Left hindlimb (tissue), 1 donor: ENCODE measurements around the gene TJAP1.
"Not testable (repeated sequence)": the region's sequence is repeated elsewhere in the genome, so short reads cannot be mapped to it uniquely, and the experiment has no call there.

Experiments used
- DNase-seq: peaks from one replicate; pipeline ENCODE4 v3.0.0-alpha.2; 2018

The TJAP1 gene

DNA sequence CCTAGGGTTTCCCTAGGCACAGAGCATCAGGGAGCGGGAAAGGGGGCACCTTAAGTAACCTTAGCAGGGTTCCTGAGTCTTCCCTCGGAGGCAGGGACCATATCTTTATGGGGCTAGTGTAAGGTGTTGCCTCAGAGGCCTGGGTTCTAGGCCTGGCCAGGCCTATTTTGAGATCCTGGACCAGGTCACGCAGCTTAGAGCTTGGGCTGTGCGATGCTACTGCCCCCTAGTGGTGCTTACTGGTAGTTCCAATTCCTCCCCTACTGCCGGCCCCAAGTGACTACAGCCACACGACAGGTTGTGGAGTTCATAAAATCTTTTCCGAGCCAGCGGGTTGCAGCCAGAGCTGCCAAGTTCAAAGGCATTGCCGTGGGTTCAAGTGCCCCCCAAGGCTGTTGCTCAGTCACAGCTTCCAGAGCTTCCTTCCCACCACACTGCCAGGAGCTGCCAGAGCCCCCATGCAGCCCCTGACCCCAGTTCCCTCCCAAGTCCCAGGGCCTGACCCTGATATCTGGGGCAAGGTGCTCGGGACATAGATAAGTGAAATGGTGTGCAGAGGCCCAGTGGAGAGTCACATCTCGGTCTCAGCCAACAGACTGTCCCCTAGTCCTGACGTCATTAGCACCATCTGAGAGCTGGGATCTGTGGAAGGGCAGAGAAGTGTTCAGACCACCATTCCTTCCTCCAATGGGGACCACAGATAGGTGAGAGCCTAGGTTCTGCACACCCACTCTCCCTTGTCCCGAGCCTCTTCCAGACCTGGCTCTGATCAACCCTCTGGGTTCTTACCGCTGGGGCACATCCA lies 29.5 kb downstream of the TJAP1 start:
- peak; percentile 79 for DNase-seq

DNA sequence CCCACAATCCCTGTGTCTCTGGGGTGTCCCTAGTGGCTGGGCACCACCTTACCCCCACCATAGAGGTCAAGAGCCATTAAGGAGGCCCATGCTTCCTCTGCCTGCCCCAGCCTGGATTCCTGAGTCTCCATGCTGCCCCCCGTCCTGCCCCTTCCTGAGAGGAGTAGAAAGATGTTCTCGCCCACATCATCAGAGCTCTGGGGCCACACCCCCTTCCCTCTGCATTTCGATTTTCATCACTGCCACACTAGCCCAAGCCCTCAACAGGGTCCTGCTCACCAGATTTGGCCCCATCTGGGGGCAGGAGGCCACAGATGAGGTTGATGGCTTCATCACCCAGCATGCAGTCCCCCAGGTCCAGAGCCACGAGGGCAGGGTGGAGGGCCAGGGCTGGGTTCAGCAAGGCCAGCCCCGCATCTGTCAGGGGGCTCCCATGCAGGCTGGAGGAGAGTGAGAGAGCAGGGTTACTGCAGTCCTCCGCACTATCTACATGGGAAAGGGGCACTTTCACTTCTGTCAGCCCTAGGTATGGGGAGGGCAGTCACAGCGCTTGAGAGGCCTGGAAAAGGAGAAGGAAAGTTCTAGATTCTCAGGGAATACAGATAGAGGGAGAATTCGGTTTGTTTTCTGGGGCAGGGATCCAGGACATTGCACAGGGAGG lies 31.2 kb downstream of the TJAP1 start:
- no peak for DNase-seq

DNA sequence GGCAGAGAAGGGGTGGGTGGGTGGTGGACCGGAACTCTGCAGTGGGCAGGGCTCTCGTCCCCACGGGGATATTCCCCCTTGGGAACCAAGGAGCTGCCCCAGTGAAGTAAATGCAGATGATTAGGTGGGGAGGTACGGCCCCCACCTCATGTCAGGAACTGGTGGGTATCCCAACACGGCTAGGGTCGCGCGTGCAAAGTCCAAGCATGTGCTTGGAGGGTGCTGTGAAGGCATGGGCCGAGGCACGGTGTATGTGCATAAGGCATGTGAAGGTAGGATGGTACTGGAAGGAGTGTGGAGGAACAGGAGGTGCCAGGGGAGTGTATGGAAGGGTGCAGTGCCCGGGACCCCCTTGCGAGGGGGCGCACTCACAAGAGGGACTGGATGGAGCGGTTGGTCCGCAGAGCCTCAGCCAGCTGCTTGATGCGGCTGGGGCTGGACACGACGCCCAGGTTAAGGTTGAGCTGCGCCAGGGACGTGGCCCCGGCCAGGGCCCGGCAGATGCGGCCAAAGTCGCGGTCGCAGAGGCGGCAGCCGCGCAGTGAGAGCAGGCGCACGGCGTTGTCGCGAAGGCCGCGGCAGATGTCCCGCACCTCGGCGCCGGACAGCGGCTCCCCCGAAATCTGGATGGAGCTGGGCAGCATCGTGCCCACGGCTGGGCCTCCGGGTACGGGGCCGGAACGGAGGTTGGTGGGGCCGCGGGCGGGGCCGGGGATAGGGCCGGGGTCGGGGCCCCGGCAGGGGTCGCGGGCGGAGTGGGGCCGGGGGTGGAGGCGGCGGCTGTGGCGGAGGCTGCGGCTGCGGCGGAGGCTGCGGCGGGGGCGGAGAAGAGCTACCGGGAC lies 32.0 kb downstream of the TJAP1 start:
- DNase-seq: no peak

DNA sequence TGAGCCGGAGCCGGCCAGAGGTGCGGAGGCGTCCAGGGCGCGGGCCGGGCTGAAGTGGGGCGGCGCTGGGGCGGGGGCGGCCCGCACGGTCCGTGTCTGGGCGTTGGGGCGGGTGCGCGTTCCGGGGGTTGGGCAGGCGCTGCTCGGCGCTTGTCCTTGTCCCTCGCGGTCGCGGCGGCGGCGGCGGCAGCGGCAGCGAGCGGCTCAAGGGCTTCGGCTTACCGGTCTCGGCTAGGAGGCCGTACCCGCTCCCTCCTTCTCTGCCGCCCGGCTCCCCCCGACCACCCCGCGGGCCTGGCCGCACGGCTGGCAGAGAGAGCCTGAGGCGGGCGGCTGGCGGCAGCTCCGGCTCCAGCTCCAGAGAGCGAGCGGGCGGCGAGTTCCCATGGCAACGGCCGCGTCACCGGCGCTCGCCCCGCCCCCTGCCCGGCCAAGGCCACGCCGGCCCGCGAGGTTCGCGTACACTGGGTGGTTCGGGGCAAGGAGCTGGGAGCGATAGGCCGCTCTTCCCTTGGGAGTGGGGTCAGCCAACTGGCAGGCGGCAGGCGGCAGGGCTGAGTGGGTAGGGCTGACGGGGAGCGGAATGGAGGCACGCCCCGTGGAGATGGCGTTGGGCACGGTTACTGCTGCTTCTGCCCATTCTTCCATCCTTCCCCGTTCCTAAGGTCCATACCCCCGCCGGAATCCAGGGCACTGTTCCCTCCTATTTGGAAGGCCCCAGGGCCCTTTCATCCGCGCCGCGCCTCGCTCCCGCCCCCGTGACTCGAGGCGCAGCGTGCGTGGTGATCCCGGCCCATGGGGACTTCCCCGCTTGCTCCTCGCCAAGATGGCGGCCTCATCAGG lies 32.8 kb downstream of the TJAP1 start, which contains the start of gene LRRC73:
Gene LRRC73 (minus strand): TSS at position 363 of the 843 bp plus-strand sequence. CDS start 561 bp downstream, outside the sequence.
- DNase-seq: peak; percentile 90

DNA sequence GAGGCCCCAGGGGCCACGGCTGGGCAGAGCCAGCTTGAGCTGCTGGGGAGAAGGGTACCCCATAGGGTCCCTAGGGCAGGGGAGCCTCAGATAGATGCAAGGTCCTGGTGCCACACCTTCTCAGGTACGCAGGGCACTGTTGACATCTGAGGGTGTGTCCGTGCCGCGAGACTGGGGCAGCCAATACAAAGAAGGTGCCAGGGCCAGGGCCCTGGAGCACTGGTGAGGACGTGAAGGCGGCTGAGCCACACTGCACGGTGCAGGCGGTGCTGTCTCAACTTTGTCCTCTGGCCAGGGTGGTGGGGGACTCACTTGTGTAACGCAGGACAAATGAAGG lies 33.4 kb downstream of the TJAP1 start:
- no peak for DNase-seq

DNA sequence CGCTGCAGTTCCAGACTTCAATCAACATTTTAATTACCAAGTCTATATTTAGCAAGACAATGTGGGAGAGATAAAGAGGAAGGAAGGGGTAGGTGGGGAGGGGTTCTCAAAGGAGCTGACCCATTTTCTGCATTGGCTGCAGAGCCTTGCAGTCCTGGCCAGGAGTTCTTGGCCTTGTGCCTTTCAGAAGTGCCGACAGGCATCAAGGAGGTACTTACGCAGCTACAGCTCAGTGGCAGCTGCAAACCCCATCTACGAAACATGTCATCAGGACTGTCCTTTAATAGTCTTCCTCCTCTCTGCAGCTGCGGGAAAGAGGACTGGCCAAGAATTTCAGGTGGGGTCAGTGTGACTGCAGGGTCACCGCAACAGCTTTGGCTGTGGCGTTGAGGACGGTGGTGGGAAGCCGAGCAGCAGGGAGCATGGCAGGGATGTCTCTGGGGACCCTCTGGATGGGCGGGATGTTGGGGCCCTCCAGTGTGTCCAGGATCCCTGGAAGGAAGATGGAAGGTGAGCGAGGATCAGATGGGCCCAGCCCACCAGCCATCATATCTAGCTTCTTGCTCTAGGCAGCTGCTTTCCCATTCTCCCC lies 34.5 kb downstream of the TJAP1 start:
- no peak for DNase-seq

DNA sequence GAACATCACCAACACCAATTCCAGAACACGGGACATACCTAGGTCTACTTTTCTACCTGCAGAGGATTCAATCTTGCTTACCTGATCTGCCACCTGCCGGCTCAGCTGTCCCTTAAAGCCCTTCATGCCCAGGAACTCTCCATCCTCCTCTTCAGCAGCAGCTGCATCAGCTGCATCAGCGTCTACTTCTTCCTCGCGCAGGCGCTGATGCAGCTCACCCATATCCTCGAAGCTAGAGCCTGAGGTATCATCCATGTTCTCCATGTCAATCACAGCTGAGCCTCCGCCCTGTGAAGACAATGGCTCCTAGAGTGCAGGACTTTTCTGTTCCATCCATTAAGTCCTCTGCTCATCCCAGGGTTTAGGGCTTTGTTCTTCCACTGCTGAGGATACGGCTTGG lies 38.4 kb downstream of the TJAP1 start:
- no peak for DNase-seq

DNA sequence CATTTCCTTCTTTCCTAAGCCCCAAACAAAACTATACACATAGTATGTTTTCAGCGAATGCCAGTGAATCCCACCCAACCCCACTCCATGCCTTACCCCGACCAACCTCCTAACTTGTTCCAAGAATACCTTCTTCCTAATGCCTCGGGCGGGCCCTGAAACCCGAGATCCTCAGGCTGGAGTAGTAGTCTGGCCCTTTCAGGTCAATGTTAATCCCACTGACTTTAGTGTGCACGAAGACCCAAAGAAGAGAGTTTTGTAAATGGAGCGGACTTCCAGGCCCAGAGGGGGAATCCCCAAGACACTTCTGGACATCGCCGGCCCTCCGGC lies 39.0 kb downstream of the TJAP1 start:
- no peak for DNase-seq

DNA sequence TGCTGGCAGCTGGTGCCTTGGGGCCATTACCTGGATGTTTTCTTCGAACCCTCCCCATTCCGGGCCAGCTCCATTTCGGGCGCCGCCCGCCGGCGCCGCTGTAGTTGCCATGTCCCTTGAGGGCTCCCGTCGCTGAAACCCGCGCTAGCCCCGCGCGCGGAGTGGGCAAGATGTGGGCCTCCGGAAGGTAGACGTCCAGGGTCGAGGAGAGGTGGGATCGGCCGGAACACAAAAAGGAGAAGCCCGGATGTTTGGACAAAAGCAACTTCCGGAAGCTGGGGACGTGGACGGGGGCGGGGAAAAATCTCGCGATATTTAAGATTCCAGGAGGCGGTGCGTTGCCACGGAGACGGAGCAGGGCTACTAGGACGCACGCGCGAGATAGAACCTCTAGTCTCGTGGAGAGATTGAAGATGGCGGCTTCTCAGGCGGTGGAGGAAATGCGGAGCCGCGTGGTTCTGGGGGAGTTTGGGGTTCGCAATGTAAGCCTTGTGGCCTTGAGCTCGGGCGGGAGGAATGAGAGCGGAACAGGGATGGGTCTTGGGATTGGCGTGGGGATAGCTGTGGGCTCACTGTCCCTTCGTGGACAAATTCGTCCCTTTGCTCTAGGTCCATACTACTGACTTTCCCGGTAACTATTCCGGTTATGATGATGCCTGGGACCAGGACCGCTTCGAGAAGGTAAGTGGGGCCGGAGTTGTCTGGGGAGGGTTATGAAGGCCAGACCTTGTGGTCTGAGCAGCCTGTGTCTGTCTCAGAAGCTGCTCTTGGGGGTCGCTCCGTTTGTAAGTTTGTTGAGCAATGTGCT lies 39.5 kb downstream of the TJAP1 start, which contains the start of the genes POLR1C and YIPF3:
Gene POLR1C (plus strand): TSS at position 393 of the 808 bp plus-strand sequence. CDS start 21 bp downstream, at position 414.
Gene YIPF3 (minus strand): TSS at position 230 of the 808 bp plus-strand sequence. CDS start 119 bp downstream, at position 111.
- DNase-seq: peak; percentile 98

DNA sequence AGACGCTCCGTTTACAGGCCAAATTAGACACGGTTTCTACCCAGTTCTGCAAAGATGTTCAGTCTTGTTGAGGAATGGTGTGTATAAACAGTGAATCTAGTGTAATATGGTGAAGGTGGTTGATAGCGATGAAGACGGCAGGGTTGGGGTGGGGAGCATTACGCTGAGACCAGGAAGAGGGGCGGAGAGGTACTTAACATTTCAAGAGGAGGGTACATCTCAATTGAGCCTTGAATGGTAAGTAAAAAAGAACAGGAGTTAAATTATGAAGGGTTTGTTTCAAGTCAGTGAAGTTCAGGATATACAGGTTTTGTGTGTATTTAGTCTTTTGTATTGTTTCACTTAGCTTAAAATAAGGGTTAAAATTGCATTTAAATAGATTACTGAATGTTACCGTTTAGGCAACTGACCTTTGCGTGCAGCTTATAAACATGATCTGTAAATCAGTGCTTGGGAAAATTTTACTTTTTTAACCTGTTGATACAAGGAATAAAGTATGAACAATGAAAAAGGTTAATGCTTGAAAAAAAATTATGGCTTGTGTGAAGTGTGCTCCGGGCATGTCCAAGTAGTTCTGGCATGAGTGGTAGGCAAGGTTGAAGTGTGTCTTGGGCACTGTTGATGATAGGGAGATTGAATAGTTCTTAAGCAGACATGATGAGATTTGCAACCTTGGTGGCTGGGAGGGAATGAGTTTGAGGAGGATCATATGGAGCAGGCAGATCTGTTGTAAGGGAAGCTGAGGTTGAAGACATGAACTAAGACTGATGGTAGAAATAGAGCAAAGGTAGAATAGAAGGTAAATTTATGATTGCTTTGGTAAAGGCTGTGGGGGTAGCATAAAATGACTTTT lies 40.4 kb downstream of the TJAP1 start:
- DNase-seq: no peak

DNA sequence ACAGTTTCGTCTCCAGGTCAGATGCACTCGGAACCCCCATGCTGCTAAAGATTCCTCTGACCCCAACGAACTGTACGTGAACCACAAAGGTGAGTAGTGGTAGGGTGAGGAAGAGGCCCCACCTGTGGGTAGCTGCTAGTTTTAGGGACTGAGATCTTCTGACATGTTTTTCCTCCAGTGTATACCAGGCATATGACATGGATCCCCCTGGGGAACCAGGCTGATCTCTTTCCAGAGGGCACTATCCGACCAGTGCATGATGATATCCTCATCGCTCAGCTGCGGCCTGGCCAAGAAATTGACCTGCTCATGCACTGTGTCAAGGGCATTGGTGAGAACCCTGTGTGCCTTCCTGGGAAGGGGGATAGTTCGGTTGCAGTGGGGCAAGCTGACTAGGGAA lies 42.7 kb downstream of the TJAP1 start:
- DNase-seq: no peak

DNA sequence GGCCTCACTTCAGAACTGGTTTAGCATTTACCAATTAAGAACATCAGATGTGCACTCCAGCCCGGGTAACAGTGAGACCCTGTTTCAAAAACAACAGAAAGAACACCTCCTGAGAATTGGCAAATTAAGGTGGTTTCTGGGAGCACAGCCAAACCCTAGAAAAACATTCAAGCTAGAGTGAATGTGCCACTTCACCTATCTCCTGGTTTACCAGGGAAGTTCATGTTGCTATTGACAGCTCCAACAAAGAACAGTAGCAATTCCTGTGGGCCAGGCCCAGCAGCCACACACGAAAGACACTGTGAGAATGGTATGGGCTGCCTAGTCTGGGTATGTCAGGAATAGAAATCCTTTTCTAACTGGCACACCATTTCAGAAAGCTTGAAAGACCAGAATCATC lies 44.5 kb downstream of the TJAP1 start:
- no peak for DNase-seq

DNA sequence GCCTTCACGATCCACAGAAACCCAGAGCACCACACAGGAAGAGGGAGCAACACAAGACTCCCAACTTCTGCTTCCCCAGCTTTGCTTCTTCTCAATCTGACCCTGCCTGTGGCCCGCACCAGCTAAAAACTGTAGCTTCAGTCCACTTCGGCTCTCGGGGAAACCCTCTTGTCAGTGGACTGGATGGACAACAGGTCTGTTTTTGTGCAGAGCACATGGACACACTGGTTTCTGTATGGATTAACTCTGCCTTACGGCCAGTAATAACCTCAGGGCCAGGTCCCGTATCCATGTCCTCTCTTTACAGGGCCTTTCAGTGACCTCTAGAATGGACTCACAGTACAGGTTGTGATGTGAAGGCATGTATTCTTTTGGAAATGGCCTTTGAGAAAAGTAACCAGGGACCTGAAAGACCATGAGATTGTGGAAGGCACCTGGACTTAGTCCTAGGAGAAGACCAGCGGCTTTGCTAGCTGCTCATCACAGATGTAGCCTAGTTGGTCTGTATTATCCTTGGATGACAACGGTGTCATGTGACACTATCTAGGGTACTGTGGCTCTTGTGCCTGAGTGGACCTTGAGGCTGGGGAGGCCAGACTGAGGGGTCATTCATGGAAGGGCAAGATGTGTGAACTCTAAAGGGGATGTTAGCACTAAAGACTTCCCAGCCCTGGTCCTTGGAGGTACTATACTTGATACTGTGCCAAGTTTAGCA lies 45.3 kb downstream of the TJAP1 start:
- DNase-seq: no peak

DNA sequence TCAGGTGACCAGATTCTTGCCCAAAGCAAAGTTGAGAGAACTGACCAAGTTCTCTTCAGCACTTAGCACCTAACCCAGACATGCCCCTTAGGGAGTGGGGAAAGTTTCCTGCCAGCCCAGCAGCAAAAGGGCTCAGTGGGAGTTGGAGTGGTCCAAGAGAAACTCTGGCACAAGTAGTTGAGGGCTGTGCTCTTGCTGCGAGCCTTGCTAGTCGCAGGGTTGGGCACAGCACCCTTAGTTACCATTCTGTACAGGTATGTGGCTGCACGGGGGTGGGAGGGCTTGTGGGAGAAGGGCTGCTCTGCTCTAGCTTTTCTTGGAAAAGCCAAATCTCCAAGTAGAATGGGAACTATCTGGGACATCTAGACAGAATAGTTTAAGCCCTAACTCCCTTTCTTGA lies 45.9 kb downstream of the TJAP1 start:
- no peak for DNase-seq

DNA sequence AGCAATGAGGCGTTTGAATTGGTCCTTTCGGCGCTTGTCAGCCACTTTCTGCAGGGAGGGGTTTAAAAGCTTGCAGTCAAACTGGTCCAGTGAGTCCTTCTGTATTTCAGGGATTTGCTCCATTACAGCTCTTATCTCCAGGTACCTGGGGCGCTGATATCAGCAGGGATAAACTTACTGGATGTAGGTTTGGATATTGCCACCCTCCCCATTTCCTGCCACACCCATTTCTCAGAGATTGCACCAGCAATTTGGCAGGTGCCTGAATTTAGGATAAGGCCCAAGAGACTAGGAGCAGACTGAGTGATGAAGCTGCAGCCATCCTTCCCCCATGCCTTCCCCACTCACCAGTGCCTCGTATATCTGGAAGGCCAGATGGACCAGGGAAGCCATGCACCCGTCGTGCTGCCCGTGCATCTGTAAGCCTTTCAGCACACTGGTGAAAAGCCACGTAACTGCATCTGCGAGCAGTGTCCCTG lies 47.2 kb downstream of the TJAP1 start:
- DNase-seq: no peak

DNA sequence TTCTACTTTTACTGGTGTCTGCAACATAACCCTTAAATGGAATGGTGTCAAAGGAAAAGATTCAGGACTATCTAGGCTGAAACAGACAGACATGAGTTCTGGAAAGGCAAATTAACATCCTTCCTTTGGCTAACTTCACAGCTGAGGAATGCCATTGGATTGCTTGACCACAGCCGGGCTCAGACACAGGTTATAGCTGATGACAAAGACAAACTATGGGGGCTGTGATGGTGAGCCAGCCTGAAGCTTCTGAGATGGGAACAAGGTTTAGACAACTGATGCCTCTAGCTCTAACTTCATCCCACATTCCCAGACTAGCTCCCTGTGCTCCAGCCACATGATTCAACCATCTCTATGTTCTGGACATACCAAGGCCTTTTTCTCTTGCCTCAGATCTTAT lies 54.8 kb downstream of the TJAP1 start:
- no peak for DNase-seq

DNA sequence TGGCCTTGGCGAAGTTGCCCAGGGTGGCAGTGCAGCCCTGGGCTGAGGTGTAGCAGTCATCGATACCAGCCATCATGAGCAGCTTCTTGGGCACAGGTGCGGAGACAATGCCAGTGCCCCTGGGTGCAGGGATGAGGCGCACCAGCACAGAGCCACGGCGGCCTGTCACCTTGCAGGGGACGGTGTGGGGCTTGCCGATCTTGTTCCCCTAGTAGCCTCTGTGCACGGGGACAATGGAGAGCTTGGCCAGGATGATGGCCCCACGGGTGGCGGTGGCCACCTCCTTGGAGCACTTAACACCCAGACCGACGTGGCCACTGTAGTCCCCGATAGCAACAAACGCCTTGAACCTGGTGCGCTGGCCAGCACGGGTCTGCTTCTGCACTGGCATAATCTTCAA lies 61.6 kb downstream of the TJAP1 start:
- not testable (repeated sequence) for DNase-seq

DNA sequence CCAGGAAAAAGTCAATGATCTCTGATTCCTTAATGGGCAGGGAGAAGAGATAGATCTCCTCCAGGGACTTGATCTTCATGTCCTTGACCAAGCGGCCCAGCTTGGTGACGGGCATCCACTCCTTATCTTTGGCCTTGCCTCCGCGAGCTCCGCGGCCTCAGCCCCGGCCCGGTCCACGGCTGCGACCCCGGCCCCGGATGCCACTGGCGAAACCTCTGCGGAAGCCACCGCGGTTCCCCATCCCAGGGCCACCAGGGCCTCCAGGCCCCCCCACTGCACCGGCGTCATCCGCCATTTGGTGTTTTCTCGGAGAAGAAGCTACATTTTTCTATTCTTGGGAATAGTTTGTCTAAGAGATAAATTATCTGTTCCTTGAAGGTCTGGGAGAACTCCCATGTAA lies 62.0 kb downstream of the TJAP1 start:
- DNase-seq: not testable (repeated sequence)

DNA sequence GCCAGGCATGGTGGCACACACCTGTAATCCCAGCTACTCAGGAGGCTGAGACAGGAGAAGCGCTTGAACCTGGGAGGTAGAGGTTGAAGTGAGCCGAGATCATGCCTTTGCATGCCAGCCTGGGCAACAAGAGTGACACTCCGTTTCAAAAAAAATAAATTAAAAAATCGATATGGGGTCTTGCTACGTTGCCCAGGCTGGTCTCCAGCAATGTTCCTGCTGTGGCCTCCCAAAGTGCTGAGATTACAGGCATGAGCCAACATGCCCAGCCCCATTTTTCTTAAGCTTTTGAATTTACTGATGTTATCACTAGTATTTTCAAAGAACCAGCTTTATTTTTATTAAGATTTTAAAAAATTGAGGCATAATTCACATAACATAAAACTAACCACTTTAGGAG lies 63.1 kb downstream of the TJAP1 start:
- DNase-seq: no peak
